GM19240 (cell line): Measurements from ENCODE around the gene MCF2L.
A peak's percentile ranks its signal among the peaks of the same experiment; 100 is the strongest.
"Not testable (repeated sequence)": the region's sequence is repeated elsewhere in the genome, so short reads cannot be mapped to it uniquely, and the experiment has no call there.

Experiments
- DNase-seq: peaks from one replicate; pipeline ENCODE4 v3.0.0; 2011; ENCODE audit warnings: low spot score; ENCODE audit not compliant: insufficient read length

MCF2L gene

GRCh38 chr13:112968910-112969691, at the start of gene MCF2L:
Gene MCF2L, plus strand, starts transcription at chr13:112969214. Its CDS starts 166 bp downstream, at chr13:112969380.
- DNase-seq, result no peak

GRCh38 chr13:112923962-112924361, 45.1 kb upstream of the MCF2L start:
- DNase-seq, result no peak

GRCh38 chr13:112924365-112924764, 44.6 kb upstream of the MCF2L start:
- DNase-seq, result no peak

- DNase-seq, result no peak
Observed at GRCh38 chr13:112926003-112926402, 43.0 kb upstream of the MCF2L start.

- DNase-seq, result no peak
Observed at GRCh38 chr13:112926993-112927392, 42.0 kb upstream of the MCF2L start.

- DNase-seq, result no peak
Observed at GRCh38 chr13:112928020-112928971, 40.7 kb upstream of the MCF2L start.

- no peak for DNase-seq
Observed at GRCh38 chr13:112928972-112929782, 39.8 kb upstream of the MCF2L start.

- DNase-seq, result no peak
Observed at GRCh38 chr13:112929783-112930055, 39.3 kb upstream of the MCF2L start.

GRCh38 chr13:112930192-112930591, 38.8 kb upstream of the MCF2L start:
- no peak for DNase-seq

GRCh38 chr13:112931028-112931934, 37.7 kb upstream of the MCF2L start:
- peak; percentile 58 for DNase-seq

- DNase-seq, result no peak
Observed at GRCh38 chr13:112932971-112933370, 36.0 kb upstream of the MCF2L start.

- DNase-seq, result no peak
Observed at GRCh38 chr13:112933649-112934048, 35.4 kb upstream of the MCF2L start.

- no peak for DNase-seq
Observed at GRCh38 chr13:112934078-112934477, 34.9 kb upstream of the MCF2L start.

GRCh38 chr13:112938680-112939079, 30.3 kb upstream of the MCF2L start:
- DNase-seq, result no peak

GRCh38 chr13:112940236-112940635, 28.8 kb upstream of the MCF2L start:
- no peak for DNase-seq

- DNase-seq, result no peak
Observed at GRCh38 chr13:112941349-112941748, 27.7 kb upstream of the MCF2L start.

GRCh38 chr13:112941765-112942164, 27.2 kb upstream of the MCF2L start:
- DNase-seq, result not testable (repeated sequence)

- DNase-seq, result peak; percentile 71
Observed at GRCh38 chr13:112942689-112943308, 26.2 kb upstream of the MCF2L start.

- DNase-seq, result no peak
Observed at GRCh38 chr13:112943309-112944125, 25.5 kb upstream of the MCF2L start.
